GM12875 (cell line): ENCODE data around the gene EDRF1.

ENCODE experiments used
- H3K4me3 ChIP-seq: one replicate; pipeline ENCODE4 v1.5.1; 2011; ENCODE audit warnings: low read depth, low read length, control low read depth
- TF ChIP-seq, protein P1 (sequence below): IDR thresholded peaks from 2 replicates; pipeline ENCODE4 v1.5.1; 2011; ENCODE audit warnings: low read depth, mild to moderate bottlenecking, control low read depth, inconsistent platforms, low read length, moderate library complexity, borderline replicate concordance; ENCODE audit not compliant: insufficient read depth

Gene EDRF1

GRCh38 chr10:125719173-125720001, at the start of gene EDRF1:
EDRF1 (plus strand) TSS chr10:125719709; CDS start chr10:125719808, 99 bp downstream.
- peak within 1 kb of the TSS; percentile 93 for H3K4me3 ChIP-seq
- TF ChIP-seq, protein P1, sequence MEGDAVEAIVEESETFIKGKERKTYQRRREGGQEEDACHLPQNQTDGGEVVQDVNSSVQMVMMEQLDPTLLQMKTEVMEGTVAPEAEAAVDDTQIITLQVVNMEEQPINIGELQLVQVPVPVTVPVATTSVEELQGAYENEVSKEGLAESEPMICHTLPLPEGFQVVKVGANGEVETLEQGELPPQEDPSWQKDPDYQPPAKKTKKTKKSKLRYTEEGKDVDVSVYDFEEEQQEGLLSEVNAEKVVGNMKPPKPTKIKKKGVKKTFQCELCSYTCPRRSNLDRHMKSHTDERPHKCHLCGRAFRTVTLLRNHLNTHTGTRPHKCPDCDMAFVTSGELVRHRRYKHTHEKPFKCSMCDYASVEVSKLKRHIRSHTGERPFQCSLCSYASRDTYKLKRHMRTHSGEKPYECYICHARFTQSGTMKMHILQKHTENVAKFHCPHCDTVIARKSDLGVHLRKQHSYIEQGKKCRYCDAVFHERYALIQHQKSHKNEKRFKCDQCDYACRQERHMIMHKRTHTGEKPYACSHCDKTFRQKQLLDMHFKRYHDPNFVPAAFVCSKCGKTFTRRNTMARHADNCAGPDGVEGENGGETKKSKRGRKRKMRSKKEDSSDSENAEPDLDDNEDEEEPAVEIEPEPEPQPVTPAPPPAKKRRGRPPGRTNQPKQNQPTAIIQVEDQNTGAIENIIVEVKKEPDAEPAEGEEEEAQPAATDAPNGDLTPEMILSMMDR = no peak

DNA sequence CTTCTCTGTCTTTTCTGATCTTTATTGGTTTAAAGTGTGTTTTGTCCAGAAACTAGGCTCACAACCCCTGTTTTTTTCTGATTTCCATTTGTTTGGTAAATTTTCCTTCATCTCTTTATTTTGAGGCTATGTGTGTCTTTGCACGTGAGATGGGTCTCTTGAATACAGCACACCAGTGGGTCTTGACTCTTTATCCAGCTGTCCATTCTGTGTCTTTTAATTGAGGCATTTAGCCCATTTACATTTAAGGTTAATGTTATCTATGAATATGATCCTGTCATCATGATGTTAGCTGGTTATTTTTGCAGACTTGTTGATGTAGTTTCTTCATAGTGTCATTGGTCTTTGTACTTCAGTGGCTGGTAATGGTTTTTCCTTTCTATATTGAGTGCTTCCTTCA, 46.6 kb upstream of the EDRF1 start:
- H3K4me3 ChIP-seq = no peak overlapping the region
- TF ChIP-seq, protein P1 = no peak

- TF ChIP-seq, protein P1 = no peak
- no peak overlapping the region for H3K4me3 ChIP-seq
These were observed 40.1 kb upstream of the EDRF1 start for GRCh38 chr10:125679436-125679835.

DNA sequence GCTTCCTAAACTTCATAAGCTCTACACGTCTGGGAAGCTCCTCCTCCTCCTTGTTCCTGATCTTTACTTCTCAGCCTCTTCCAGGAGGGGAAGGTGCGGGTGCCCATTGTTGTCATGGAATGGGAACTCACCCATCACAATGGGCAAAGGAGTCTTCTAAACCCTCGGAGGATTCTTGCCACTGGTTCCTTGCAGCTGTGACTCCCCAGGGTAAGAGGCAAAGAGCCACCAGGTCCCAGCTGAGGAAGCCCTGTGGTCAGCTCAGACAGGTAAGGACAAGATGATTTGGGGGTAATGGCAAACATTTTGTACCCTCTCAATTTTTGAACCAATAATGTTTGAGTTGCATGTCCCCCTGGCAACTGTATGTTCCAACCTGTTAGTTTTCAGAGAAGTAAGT, 36.4 kb upstream of the EDRF1 start, which contains the start of gene TEX36:
Gene TEX36 (minus strand): TSS at position 101 of the 400 bp plus-strand sequence. CDS start 174 bp downstream, outside the sequence.
- TF ChIP-seq, protein P1 = no peak

DNA sequence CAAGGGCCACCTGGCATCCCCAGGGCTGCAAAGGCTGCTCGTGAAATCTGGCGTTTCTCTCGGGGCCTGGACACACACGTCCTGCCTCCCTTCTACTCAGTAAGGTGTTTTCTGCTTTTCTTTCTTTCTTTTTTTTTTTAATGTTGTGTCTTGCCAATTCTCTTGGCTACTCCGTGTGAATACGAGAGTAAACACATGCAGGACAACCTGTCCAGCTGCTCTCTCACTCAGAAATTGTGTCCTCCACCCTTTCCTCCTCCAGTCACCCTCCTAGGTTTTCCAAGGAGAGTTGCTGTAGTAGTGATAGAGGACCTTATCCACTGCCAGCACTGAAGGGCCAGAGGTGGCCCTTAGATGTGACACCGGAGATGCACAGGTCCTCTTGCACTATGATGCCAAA, 35.7 kb upstream of the EDRF1 start:
- H3K4me3 ChIP-seq = no peak overlapping the region
- TF ChIP-seq, protein P1 = no peak

More for the DNA sequence above, 36.4 kb upstream of the EDRF1 start, which contains the start of gene TEX36:
- no peak within 1 kb of the TSS for H3K4me3 ChIP-seq

- H3K4me3 ChIP-seq = no peak overlapping the region
- TF ChIP-seq, protein P1 = no peak
These were observed 34.9 kb upstream of the EDRF1 start for GRCh38 chr10:125684581-125684980.
